ENCODE measurements around the gene ZNF148.

GRCh38 chr3:125190786-125191185 is 184.3 kb downstream of the ZNF148 start:
- TF ChIP-seq ZNF302 (CRISPR knock-in tag; IDR thresholded peaks at IDR 0.05) (no peak), RAD21 (conservative IDR thresholded peaks at IDR 0.05 in 1 of 2, IDR thresholded peaks at IDR 0.05 in 1 of 2) (no peak), MYC (IDR thresholded peaks at IDR 0.05; ENCODE audit: borderline replicate concordance, low read length) (no peak), CTCF (IDR thresholded peaks at IDR 0.05) (no peak), RCOR1 (IDR thresholded peaks at IDR 0.05; ENCODE audit: low read depth, low read length) (no peak), MAZ (IDR thresholded peaks at IDR 0.05; ENCODE audit: borderline replicate concordance, low read depth, low read length) (no peak), POLR2A (IDR thresholded peaks at IDR 0.05; ENCODE audit: low read length) (no peak), BHLHE40 (IDR thresholded peaks at IDR 0.05; ENCODE audit: low read depth, low read length) (no peak), RFX5 (IDR thresholded peaks at IDR 0.05) (no peak), BCL3 (IDR thresholded peaks at IDR 0.05) (no peak), CEBPB (IDR thresholded peaks at IDR 0.05) (no peak)
